Measurements from ENCODE around the gene PPM1M. TPM values are rescaled to one million over a fixed set of nuclear protein-coding genes. Genes with fewer than 3 reads are reported as not detected.
A peak's percentile ranks its signal among the peaks of the same experiment; 100 is the strongest.

Gene PPM1M
- total RNA-seq, 1 experiment from 2014 or later, result 8.5 TPM

DNA sequence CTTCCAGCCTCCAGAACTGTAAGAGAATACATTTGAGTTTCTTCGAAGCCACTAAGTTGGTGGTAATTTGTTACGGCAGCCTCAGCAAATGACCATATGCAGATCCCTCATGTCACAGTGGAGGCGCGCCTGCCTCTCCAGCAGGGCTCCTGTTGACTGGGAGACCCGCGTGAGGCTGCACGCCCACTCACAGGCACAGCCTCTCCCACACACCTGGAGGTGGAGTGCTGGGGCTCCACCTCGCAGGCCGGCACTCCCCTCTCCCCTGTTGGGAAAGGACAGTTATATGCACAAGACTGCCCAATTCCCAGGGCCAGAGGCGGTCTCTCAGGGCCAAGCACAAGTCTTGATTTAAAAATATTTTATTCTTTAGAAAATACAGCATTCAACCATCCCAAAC lies 17.3 kb upstream of the PPM1M start:
- H4K20me1 ChIP-seq (ENCODE audit: low read length), result no peaks in the 10 kb centered on the region
- H3K9me2 ChIP-seq (replicated peaks; ENCODE audit: low read length), result no peaks in the 10 kb centered on the region
- CTCF ChIA-PET, result no interaction called here
- no peaks in the 10 kb centered on the region for H3K4me1 ChIP-seq (ENCODE audit: insufficient read depth, low read length)
- H3K79me2 ChIP-seq (ENCODE audit: low read length), result no peaks in the 10 kb centered on the region
- H3K27ac ChIP-seq (ENCODE audit: low read length), result no peak overlapping the region
- H3K4me2 ChIP-seq (ENCODE audit: low read length), result no peak overlapping the region
- H3K9me3 ChIP-seq (ENCODE audit: low read length), result no peaks in the 10 kb centered on the region
- H3K9ac ChIP-seq (ENCODE audit: low read length), result no peak overlapping the region
- H3K27me3 ChIP-seq (ENCODE audit: low read length), result no peaks in the 10 kb centered on the region
- no peak overlapping the region for H2AFZ ChIP-seq (ENCODE audit: low read length)
- peaks cover 31% of the 10 kb centered on the region for H3K36me3 ChIP-seq (ENCODE audit: low read depth, low read length)
- no peaks in the 10 kb centered on the region for H3F3A ChIP-seq (ENCODE audit: low read length, unreplicated experiment)
- ATAC-seq, result no peak
- intact Hi-C loops (cut with micrococcal nuclease), result no loop called here
- TF ChIP-seq EZH2phosphoT487 (IDR thresholded peaks at IDR 0.05; ENCODE audit: borderline replicate concordance, low read length) (no peak), EZH2 (IDR thresholded peaks at IDR 0.05; ENCODE audit: low read length, unreplicated experiment) (no peak)
- TF ChIP-seq, protein P1, sequence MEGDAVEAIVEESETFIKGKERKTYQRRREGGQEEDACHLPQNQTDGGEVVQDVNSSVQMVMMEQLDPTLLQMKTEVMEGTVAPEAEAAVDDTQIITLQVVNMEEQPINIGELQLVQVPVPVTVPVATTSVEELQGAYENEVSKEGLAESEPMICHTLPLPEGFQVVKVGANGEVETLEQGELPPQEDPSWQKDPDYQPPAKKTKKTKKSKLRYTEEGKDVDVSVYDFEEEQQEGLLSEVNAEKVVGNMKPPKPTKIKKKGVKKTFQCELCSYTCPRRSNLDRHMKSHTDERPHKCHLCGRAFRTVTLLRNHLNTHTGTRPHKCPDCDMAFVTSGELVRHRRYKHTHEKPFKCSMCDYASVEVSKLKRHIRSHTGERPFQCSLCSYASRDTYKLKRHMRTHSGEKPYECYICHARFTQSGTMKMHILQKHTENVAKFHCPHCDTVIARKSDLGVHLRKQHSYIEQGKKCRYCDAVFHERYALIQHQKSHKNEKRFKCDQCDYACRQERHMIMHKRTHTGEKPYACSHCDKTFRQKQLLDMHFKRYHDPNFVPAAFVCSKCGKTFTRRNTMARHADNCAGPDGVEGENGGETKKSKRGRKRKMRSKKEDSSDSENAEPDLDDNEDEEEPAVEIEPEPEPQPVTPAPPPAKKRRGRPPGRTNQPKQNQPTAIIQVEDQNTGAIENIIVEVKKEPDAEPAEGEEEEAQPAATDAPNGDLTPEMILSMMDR (conservative IDR thresholded peaks at IDR 0.05; ENCODE audit: low read depth, low read length), result no peak
- no peak overlapping the region for H3K4me3 ChIP-seq (ENCODE audit: low read length)
- POLR2A ChIA-PET (ENCODE audit: unreplicated experiment), result no interaction called here
- BruUV-seq (replicated peaks), result no TSS peak
- DNase-seq, result no peak

DNA sequence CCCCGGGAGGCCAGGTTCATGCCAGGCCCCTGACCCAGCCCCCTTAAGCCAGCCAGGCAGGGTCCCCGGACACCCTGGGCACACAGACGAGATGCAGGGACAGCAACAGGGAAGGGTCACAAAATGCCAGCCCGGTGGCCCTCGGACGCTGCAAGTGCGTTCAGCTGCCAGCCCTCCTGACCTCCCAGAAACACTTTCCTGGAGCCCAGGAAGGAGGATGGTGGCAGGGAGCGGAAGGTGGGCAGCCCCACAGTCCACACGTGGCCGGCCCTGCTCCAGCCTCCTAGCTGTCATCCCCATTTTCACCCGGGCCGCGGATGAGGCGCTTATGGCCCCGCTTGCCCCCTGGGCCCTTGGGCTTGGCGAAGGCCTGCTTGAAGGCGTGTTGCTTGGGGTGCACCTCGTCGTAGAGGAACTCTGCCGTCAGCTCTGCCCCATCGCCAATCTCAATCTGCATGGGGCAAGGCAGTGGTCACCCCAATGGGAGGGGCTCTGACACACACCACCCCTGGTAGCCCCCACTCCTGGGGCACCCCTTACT lies 16.7 kb upstream of the PPM1M start:
- CTCF ChIA-PET, result no interaction called here
- no peaks in the 10 kb centered on the region for H3F3A ChIP-seq (ENCODE audit: low read length, unreplicated experiment)
- no peaks in the 10 kb centered on the region for H3K9me3 ChIP-seq (ENCODE audit: low read length)
- no peak for DNase-seq
- peaks cover 31% of the 10 kb centered on the region for H3K36me3 ChIP-seq (ENCODE audit: low read depth, low read length)
- no peak overlapping the region for H3K27ac ChIP-seq (ENCODE audit: low read length)
- H3K4me3 ChIP-seq (ENCODE audit: low read length), result no peak overlapping the region
- 0 out of 2 replicates have a peak, but pooled peaks cover under 1% of the 10 kb centered on the region for H3K79me2 ChIP-seq (ENCODE audit: low read length)
- POLR2A ChIA-PET (ENCODE audit: unreplicated experiment), result no interaction called here
- TF ChIP-seq, protein P1 (conservative IDR thresholded peaks at IDR 0.05; ENCODE audit: low read depth, low read length), result no peak
- TF ChIP-seq EZH2phosphoT487 (IDR thresholded peaks at IDR 0.05; ENCODE audit: borderline replicate concordance, low read length) (no peak), EZH2 (IDR thresholded peaks at IDR 0.05; ENCODE audit: low read length, unreplicated experiment) (no peak)
- no peaks in the 10 kb centered on the region for H3K27me3 ChIP-seq (ENCODE audit: low read length)
- TSS peak; percentile 30 for BruUV-seq (replicated peaks)
- intact Hi-C loops (cut with micrococcal nuclease), result no loop called here
- no peaks in the 10 kb centered on the region for H4K20me1 ChIP-seq (ENCODE audit: low read length)
- no peaks in the 10 kb centered on the region for H3K4me1 ChIP-seq (ENCODE audit: insufficient read depth, low read length)
- H3K9me2 ChIP-seq (replicated peaks; ENCODE audit: low read length), result no peaks in the 10 kb centered on the region
- no peak overlapping the region for H3K9ac ChIP-seq (ENCODE audit: low read length)
- no peak for ATAC-seq
- no peak overlapping the region for H3K4me2 ChIP-seq (ENCODE audit: low read length)
- no peak overlapping the region for H2AFZ ChIP-seq (ENCODE audit: low read length)

DNA sequence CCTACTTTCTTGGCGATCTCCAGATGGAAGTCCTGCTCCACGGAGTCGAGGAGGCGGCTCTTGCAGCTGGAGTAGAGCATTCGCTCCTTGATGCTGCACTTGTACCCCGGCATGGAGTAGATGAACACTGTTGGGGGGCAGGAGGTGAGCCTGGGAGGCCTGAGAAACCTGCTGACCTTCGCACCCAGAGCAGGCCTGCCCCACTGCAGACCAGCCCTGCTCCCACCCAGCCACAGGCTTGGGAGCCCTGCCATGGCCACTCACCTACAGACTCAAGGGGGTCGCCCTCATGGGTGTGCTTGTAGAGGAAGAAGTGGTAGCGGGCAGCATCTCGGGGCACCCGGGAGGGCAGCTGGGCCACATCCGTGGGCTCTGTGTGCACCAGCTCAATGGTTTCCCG lies 15.9 kb upstream of the PPM1M start:
- H3K27me3 ChIP-seq (ENCODE audit: low read length), result no peaks in the 10 kb centered on the region
- DNase-seq (no peak), ATAC-seq (no peak)
- BruUV-seq (replicated peaks), result no TSS peak
- H3K4me3 ChIP-seq (ENCODE audit: low read length), result no peak overlapping the region
- H3K9me2 ChIP-seq (replicated peaks; ENCODE audit: low read length), result no peaks in the 10 kb centered on the region
- TF ChIP-seq EZH2 (IDR thresholded peaks at IDR 0.05; ENCODE audit: low read length, unreplicated experiment) (no peak), EZH2phosphoT487 (IDR thresholded peaks at IDR 0.05; ENCODE audit: borderline replicate concordance, low read length) (no peak)
- TF ChIP-seq, protein P1 (conservative IDR thresholded peaks at IDR 0.05; ENCODE audit: low read depth, low read length), result no peak
- no peak overlapping the region for H2AFZ ChIP-seq (ENCODE audit: low read length)
- no peaks in the 10 kb centered on the region for H3K9me3 ChIP-seq (ENCODE audit: low read length)
- H3K4me1 ChIP-seq (ENCODE audit: insufficient read depth, low read length), result no peaks in the 10 kb centered on the region
- ChIA-PET CTCF (no interaction called here), POLR2A (ENCODE audit: unreplicated experiment) (no interaction called here)
- no peak overlapping the region for H3K4me2 ChIP-seq (ENCODE audit: low read length)
- H3F3A ChIP-seq (ENCODE audit: low read length, unreplicated experiment), result no peaks in the 10 kb centered on the region
- no peaks in the 10 kb centered on the region for H4K20me1 ChIP-seq (ENCODE audit: low read length)
- H3K79me2 ChIP-seq (ENCODE audit: low read length), result 0 out of 2 replicates have a peak, but pooled peaks cover 9% of the 10 kb centered on the region
- H3K9ac ChIP-seq (ENCODE audit: low read length), result no peak overlapping the region
- H3K36me3 ChIP-seq (ENCODE audit: low read depth, low read length), result peaks cover 33% of the 10 kb centered on the region
- intact Hi-C loops (cut with micrococcal nuclease), result no loop called here
- H3K27ac ChIP-seq (ENCODE audit: low read length), result no peak overlapping the region
